ENCODE measurements around the gene HLCS. TPM values are rescaled to one million over a fixed set of nuclear protein-coding genes. Genes with fewer than 3 reads are reported as not detected.

Gene HLCS
- total RNA-seq, 1 donor from 2014 or later, result 21.9 TPM

- no peak overlapping the region for H3K4me3 Mint-ChIP-seq
- peaks cover 8% of the 10 kb centered on the region for H3K9me3 Mint-ChIP-seq
- peaks cover 10% of the 10 kb centered on the region for H3K36me3 Mint-ChIP-seq (ENCODE audit: low read depth)
- no peaks in the 10 kb centered on the region for H3K27me3 Mint-ChIP-seq (ENCODE audit: low read depth)
- no peak for TF ChIP-seq CTCF (conservative IDR thresholded peaks at IDR 0.05)
- H3K27ac Mint-ChIP-seq (ENCODE audit: unreplicated experiment), result no peak overlapping the region
- no peak for DNase-seq (ENCODE audit: low read depth, low spot score)
- no peaks in the 10 kb centered on the region for H3K4me1 Mint-ChIP-seq
Observed at GRCh38 chr21:36803051-36803645, 163.3 kb downstream of the HLCS start.

- Mint-ChIP-seq H3K4me1 (no peaks in the 10 kb centered on the region), H3K27me3 (ENCODE audit: low read depth) (no peaks in the 10 kb centered on the region), H3K36me3 (ENCODE audit: low read depth) (peaks cover 18% of the 10 kb centered on the region), H3K4me3 (no peak overlapping the region), H3K27ac (ENCODE audit: unreplicated experiment) (no peak overlapping the region), H3K9me3 (peaks cover 17% of the 10 kb centered on the region)
- no peak for DNase-seq (ENCODE audit: low read depth, low spot score)
- no peak for TF ChIP-seq CTCF (conservative IDR thresholded peaks at IDR 0.05)
Observed at GRCh38 chr21:36800734-36801133, 165.7 kb downstream of the HLCS start.

DNA sequence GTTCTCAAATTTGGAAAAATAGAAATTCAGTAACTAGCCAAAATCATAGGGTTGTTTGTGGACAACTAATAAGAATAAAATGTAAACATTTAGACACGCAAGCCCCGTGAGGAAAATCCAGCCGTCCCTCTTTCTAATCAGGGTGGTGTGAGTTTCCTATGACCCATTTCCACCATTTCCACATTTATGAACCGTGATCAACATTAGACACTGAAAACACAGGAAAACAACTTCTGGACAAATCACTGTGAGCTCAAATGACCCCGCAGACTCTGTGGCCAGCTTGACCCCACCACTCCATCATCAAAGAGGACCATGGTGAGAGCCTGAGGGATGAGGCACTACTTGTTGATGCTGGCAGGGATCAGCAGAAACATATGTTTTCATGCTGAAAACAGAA lies 166.6 kb downstream of the HLCS start:
- Mint-ChIP-seq H3K4me1 (no peaks in the 10 kb centered on the region), H3K36me3 (ENCODE audit: low read depth) (peaks cover 18% of the 10 kb centered on the region), H3K27me3 (ENCODE audit: low read depth) (no peaks in the 10 kb centered on the region), H3K4me3 (no peak overlapping the region), H3K9me3 (peaks cover 18% of the 10 kb centered on the region), H3K27ac (ENCODE audit: unreplicated experiment) (no peak overlapping the region)
- no peak for DNase-seq (ENCODE audit: low read depth, low spot score)
- TF ChIP-seq CTCF (conservative IDR thresholded peaks at IDR 0.05), result no peak

DNA sequence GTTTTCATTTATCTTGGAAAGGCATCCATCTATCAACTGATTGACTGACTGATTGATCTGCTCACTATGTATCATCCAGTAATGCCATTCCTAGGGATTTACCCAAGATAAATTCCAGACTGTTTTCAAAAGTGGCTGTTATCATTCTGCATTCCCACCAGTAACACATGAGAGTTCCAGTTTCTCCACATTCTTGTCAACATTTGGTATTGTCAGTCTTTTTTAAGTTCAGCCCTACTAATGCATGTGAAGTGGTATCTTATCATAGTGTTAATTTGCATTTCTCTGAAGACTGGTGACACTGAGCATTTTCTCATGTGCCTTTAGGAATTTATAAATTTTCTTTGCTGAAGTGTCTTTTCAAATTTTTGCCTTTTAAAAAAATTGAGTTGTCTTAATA lies 168.0 kb downstream of the HLCS start:
- Mint-ChIP-seq H3K36me3 (ENCODE audit: low read depth) (peaks cover 18% of the 10 kb centered on the region), H3K9me3 (peaks cover 20% of the 10 kb centered on the region), H3K27me3 (ENCODE audit: low read depth) (no peaks in the 10 kb centered on the region), H3K4me3 (no peak overlapping the region), H3K27ac (ENCODE audit: unreplicated experiment) (no peak overlapping the region), H3K4me1 (no peaks in the 10 kb centered on the region)
- no peak for DNase-seq (ENCODE audit: low read depth, low spot score)
- no peak for TF ChIP-seq CTCF (conservative IDR thresholded peaks at IDR 0.05)

DNA sequence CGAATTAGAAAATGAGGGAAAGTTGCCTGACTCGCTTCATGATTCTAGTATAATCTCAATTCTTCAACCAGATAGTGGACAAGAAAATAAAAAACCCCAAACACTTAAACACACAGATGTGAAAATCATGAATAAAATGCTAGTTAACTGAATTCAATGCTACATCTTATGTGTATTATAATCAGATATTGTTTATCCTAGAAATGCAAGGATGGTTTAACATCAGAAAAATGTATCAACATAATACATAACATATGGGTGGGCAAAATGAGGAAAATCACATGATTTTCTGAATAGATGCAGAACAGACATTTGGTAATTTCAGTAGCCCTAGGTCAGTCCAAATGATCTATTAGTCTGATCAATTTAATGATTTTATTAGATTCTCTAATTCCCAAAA lies 170.4 kb downstream of the HLCS start:
- Mint-ChIP-seq H3K27me3 (ENCODE audit: low read depth) (no peaks in the 10 kb centered on the region), H3K4me1 (no peaks in the 10 kb centered on the region), H3K36me3 (ENCODE audit: low read depth) (peaks cover 18% of the 10 kb centered on the region), H3K27ac (ENCODE audit: unreplicated experiment) (no peak overlapping the region), H3K9me3 (peaks cover 20% of the 10 kb centered on the region), H3K4me3 (no peak overlapping the region)
- no peak for TF ChIP-seq CTCF (conservative IDR thresholded peaks at IDR 0.05)
- DNase-seq (ENCODE audit: low read depth, low spot score), result no peak
